HG02938 (cell line): ENCODE results near the gene TULP4.
A peak's percentile ranks its signal among the peaks of the same experiment; 100 is the strongest.
"Not testable (repeated sequence)": the region's sequence is repeated elsewhere in the genome, so short reads cannot be mapped to it uniquely, and the experiment has no call there.

ENCODE experiments used
- ATAC-seq: cut with Tn5 transposase; IDR thresholded peaks from one replicate; pipeline ENCODE4 v1.9.1; 2021; ENCODE audit warnings: mild to moderate bottlenecking, moderate library complexity; ENCODE audit not compliant: unreplicated experiment

TULP4 gene

GRCh38 chr6:158457616-158458278, 145.5 kb downstream of the TULP4 start:
- ATAC-seq, result no peak

- ATAC-seq, result no peak
Observed at GRCh38 chr6:158459726-158460125, 147.5 kb downstream of the TULP4 start.

GRCh38 chr6:158460602-158461169, 148.4 kb downstream of the TULP4 start:
- ATAC-seq, result no peak

- ATAC-seq, result no peak
Observed at GRCh38 chr6:158461954-158462353, 149.7 kb downstream of the TULP4 start.

GRCh38 chr6:158464483-158464882, 152.2 kb downstream of the TULP4 start:
- ATAC-seq, result no peak

GRCh38 chr6:158465257-158465656, 153.0 kb downstream of the TULP4 start:
- no peak for ATAC-seq

- ATAC-seq, result no peak
Observed at GRCh38 chr6:158465747-158466146, 153.5 kb downstream of the TULP4 start.

- ATAC-seq, result no peak
Observed at GRCh38 chr6:158467923-158468322, 155.7 kb downstream of the TULP4 start.

- ATAC-seq, result no peak
Observed at GRCh38 chr6:158468666-158469065, 156.4 kb downstream of the TULP4 start.

GRCh38 chr6:158470023-158470422, 157.8 kb downstream of the TULP4 start:
- ATAC-seq, result not testable (repeated sequence)

GRCh38 chr6:158471339-158471738, 159.1 kb downstream of the TULP4 start:
- ATAC-seq, result no peak

GRCh38 chr6:158472447-158472846, 160.2 kb downstream of the TULP4 start:
- no peak for ATAC-seq

GRCh38 chr6:158474961-158475343, 162.7 kb downstream of the TULP4 start:
- ATAC-seq, result no peak

GRCh38 chr6:158475344-158476302, 163.4 kb downstream of the TULP4 start:
- peak; percentile 82 for ATAC-seq

- no peak for ATAC-seq
Observed at GRCh38 chr6:158476389-158476788, 164.1 kb downstream of the TULP4 start.

- not testable (repeated sequence) for ATAC-seq
Observed at GRCh38 chr6:158477722-158478121, 165.5 kb downstream of the TULP4 start.

- no peak for ATAC-seq
Observed at GRCh38 chr6:158480989-158481388, 168.7 kb downstream of the TULP4 start.

GRCh38 chr6:158481690-158482473, 169.6 kb downstream of the TULP4 start:
- ATAC-seq, result no peak

- ATAC-seq, result no peak
Observed at GRCh38 chr6:158485431-158485830, 173.2 kb downstream of the TULP4 start.

- ATAC-seq, result no peak
Observed at GRCh38 chr6:158487495-158487894, 175.2 kb downstream of the TULP4 start.

GRCh38 chr6:158488065-158488464, 175.8 kb downstream of the TULP4 start:
- ATAC-seq, result no peak
